ENCODE data around the gene OAS3.

OAS3 gene

DNA sequence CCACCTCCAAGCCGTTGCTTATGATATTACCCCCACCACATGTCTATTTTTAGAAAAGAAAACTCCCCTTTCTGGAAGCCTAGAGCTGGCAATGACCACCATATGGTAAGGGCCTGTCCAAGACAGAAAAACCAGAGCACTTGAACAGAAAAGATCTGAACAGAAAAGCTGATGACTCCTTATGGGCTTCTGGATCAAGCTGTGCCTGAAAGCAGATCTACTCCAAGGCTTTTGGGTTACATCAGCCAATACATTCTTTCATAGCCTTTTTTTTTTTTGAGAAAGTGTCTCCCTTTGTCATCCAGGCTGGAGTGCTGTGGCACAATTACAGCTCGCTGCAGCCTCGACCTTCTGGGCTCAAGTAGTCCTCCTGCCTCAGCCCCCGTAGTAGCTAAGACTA, 23.3 kb downstream of the OAS3 start:
- DNase-seq = no peak

DNA sequence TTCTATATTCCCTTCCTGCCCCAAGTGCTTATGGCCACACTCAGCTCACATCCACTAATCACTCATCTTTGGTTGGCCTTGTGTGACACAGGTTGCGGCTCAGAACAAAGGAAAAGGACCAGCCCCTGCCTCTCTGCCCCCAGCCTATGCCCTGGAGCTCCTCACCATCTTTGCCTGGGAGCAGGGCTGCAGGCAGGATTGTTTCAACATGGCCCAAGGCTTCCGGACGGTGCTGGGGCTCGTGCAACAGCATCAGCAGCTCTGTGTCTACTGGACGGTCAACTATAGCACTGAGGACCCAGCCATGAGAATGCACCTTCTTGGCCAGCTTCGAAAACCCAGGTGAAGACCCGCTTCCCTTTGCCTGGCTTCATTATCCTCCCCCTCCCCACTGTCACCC, 24.3 kb downstream of the OAS3 start:
- no peak for DNase-seq

DNA sequence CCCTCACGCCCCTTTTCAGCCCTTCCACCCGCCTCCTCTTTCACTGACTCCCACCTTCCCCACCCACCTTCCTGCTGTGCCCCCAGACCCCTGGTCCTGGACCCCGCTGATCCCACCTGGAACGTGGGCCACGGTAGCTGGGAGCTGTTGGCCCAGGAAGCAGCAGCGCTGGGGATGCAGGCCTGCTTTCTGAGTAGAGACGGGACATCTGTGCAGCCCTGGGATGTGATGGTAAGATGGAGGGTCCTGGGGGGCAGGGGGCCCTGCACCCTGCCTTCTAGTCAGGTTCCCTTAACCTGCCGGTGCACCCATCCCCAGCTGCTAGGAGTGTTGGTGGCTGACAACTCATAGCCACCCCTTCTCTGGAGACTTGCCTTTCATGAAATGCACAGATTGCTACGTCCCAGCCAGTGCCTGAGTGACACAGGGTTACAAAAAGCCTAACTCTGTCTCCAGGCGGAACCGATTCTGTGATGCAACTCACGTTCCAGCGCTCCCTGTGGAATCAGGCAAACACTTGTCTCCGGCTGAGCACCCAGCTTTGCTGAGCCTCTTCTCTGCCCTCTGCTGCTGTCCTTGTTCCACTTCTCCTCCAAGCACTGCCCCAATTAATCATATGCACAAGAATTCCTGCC, 25.1 kb downstream of the OAS3 start:
- DNase-seq = no peak

DNA sequence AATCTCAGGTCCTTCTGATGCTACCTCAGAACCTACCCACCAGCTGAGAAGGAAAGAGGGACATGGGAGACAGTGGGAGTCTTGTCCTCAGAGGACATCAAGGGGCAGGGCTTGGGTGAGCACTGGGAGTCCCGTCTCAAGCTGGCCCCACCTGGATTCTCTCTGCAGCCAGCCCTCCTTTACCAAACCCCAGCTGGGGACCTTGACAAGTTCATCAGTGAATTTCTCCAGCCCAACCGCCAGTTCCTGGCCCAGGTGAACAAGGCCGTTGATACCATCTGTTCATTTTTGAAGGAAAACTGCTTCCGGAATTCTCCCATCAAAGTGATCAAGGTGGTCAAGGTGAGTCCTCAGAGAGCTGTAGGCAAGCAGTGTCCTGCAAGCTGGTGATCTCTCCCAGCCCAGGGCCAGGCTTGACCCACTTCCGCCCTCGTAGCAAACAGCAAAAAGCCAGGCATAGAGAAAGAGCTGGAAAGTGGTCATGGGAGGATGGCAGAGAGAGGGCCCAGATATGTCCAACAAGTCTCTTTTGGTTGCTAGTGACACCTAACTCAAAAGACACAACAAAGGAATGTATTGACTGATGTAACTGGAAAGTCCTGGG, 25.9 kb downstream of the OAS3 start:
- no peak for DNase-seq

DNA sequence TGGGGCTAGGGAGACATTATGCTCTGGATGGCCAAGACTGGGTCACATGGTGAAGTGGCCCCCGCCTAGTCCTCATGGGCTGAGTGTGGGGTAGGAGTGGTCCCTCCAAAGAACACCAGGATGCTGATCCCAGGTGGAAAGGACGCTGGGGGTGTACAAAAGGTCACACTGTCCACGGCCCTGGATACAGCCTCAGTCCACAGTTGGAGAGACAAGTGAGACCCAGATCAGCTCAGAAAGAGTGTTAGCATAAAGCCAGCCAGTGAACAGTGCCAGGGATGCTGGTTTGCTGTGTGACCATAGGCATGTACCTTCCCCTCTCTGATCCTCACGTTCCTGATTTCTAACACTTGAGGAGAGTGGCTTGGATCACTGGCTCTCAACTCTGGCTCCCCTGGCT, 26.6 kb downstream of the OAS3 start:
- no peak for DNase-seq

DNA sequence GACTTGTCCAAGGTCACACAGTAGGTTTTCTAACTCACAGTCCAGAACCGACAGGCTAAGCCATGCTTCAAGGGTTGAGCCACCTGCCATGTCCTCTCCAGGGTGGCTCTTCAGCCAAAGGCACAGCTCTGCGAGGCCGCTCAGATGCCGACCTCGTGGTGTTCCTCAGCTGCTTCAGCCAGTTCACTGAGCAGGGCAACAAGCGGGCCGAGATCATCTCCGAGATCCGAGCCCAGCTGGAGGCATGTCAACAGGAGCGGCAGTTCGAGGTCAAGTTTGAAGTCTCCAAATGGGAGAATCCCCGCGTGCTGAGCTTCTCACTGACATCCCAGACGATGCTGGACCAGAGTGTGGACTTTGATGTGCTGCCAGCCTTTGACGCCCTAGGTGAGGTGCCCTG, 27.4 kb downstream of the OAS3 start:
- no peak for DNase-seq

DNA sequence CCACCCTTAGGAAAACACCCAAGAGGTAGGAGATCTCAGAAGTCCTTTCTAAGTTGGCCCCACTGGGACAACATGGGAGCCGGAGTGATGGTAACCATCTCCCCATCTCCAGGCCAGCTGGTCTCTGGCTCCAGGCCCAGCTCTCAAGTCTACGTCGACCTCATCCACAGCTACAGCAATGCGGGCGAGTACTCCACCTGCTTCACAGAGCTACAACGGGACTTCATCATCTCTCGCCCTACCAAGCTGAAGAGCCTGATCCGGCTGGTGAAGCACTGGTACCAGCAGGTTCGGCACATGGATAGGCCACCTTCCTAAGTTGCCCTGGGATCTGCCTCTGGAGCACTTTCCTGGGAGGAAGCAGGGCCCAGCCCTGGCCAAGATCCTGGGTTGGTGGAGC, 29.0 kb downstream of the OAS3 start:
- no peak for DNase-seq

DNA sequence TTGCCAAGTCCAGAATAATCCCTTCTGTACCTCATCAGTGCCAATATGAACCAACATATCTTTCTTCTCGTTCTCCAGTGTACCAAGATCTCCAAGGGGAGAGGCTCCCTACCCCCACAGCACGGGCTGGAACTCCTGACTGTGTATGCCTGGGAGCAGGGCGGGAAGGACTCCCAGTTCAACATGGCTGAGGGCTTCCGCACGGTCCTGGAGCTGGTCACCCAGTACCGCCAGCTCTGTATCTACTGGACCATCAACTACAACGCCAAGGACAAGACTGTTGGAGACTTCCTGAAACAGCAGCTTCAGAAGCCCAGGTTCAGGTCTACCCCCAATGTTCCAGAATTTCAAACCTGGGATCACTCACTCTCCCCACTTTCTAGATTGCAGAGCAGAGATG, 29.6 kb downstream of the OAS3 start:
- no peak for DNase-seq

DNA sequence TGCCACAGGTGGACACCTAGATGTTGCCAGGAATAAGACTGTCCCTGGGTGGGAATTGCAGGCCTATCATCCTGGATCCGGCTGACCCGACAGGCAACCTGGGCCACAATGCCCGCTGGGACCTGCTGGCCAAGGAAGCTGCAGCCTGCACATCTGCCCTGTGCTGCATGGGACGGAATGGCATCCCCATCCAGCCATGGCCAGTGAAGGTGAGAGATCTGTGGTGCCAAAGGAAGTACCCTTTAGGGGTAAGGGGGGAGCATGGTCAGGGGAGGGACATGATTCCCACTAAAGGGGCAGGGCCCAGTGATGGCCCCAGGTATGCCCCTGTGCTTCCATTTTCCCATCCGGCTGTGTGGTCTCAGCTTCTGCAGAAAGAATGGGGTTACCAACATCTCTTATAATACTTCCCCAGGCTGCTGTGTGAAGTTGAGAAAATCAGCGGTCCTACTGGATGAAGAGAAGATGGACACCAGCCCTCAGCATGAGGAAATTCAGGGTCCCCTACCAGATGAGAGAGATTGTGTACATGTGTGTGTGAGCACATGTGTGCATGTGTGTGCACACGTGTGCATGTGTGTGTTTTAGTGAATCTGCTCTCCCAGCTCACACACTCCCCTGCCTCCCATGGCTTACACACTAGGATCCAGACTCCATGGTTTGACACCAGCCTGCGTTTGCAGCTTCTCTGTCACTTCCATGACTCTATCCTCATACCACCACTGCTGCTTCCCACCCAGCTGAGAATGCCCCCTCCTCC, 31.5 kb downstream of the OAS3 start:
- no peak for DNase-seq

DNA sequence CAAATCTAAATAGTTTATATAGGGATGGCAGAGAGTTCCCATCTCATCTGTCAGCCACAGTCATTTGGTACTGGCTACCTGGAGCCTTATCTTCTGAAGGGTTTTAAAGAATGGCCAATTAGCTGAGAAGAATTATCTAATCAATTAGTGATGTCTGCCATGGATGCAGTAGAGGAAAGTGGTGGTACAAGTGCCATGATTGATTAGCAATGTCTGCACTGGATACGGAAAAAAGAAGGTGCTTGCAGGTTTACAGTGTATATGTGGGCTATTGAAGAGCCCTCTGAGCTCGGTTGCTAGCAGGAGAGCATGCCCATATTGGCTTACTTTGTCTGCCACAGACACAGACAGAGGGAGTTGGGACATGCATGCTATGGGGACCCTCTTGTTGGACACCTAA, 32.1 kb downstream of the OAS3 start:
- no peak for DNase-seq

DNA sequence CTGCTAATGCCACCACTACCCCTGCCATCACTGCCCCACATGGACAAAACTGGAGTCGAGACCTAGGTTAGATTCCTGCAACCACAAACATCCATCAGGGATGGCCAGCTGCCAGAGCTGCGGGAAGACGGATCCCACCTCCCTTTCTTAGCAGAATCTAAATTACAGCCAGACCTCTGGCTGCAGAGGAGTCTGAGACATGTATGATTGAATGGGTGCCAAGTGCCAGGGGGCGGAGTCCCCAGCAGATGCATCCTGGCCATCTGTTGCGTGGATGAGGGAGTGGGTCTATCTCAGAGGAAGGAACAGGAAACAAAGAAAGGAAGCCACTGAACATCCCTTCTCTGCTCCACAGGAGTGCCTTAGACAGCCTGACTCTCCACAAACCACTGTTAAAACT, 33.0 kb downstream of the OAS3 start:
- no peak for DNase-seq

DNA sequence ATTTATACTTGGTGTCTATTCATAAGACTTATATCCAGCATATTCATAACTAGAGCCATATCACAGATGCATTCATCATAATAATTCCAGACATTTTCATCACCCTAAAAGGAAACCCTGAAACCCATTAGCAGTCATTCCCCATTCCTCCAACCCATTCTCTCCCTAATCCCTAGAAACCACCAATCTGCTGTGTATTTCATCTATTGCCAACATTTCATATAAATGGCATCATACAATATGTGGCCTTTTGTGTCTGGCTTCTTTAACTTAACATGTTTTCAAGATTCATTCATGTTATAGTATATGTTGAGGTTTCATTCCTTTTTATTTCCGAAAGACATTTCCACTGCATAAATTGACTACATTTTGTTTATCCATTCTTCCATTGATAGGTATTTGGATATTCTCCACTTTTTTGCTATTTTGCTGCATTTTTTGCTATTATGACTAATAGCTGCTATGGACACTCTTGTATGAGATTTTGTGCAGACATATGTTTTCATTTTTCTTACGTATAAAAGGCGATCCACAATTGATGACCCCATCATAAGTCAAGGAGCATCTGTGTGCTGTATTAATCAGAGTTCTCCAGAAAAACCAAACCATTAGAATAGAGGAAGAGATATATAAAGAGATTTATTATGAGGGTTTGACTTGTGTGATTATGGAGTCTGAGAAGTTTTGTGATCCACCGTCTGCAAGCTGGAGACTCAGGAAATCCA, 34.9 kb downstream of the OAS3 start:
- no peak for DNase-seq

DNA sequence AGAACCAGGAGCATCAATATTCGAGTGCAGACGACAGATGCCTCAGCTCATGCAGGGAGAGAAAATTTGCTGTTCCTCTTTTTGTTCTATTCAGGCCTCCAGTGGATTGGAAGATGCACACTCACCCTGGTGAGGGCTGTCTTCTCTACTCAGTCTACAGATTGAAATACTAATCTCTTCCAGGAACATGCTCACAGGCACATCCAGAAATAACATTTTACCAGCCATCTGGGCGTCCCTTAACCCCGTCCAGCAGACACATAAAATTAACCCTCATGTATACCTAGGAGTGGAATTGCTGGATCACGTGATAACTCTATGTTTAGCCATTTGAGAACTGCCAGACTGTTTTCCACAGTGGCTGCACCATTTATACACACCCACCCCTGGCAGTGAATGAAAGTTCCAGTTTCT, 35.6 kb downstream of the OAS3 start:
- no peak for DNase-seq

DNA sequence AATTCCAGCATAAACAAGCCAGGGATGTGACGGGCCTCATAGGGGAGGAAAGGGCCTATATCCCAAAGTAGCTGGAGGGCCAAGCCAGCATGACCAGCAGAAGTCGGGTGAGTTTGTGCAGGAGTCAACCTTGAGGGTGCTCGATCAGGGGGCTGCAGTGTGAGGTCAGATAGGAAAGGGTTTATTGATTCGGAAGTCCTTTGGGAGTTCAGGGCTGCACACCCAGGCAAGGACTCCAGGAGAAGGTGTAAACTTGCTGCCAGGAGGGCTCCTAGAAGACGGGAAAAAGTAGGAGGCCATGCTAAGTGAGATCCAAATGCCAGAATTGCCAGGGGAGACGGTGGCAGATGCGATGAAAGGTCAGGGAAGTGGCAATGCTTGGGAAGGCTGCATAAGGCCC, 36.6 kb downstream of the OAS3 start:
- DNase-seq = no peak

DNA sequence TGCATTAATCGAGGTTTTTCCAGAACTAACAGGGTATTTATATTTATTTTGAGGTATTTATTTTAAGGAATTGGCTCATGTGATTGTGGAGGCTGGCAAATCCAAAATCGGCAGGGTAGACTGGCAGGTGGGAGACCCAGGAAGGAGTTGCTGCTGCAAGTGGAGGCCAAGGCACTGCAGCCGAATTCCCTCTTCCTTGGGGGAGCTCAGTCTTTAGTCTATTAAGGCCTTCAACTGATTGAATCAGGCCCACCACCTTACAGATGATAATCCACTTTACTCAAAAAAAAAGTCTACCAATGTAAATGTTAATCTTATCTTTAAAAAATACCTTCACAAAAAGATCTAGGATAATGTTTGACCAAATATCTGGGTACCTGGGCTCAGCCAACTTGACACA, 38.9 kb downstream of the OAS3 start:
- DNase-seq = no peak

DNA sequence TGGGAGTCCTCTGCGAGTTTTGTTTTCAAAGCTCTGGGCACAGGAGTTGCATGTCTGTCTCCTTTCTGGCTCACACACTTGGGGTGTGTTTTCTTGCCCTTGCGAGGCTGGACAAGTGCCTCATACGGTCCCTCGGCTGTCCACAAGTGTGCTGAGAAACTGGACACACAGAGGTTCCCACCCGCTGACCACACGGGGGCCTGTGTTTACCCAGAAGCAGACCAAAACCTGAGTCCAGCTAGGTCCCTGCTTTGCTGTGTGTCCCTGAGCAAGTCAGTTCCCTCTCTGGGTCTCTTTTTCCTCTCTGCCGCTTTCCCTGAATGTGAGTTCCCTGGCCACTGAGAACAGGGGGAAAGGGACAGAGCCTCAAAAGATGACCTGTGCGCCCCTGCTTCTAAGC, 39.4 kb downstream of the OAS3 start:
- DNase-seq = no peak

DNA sequence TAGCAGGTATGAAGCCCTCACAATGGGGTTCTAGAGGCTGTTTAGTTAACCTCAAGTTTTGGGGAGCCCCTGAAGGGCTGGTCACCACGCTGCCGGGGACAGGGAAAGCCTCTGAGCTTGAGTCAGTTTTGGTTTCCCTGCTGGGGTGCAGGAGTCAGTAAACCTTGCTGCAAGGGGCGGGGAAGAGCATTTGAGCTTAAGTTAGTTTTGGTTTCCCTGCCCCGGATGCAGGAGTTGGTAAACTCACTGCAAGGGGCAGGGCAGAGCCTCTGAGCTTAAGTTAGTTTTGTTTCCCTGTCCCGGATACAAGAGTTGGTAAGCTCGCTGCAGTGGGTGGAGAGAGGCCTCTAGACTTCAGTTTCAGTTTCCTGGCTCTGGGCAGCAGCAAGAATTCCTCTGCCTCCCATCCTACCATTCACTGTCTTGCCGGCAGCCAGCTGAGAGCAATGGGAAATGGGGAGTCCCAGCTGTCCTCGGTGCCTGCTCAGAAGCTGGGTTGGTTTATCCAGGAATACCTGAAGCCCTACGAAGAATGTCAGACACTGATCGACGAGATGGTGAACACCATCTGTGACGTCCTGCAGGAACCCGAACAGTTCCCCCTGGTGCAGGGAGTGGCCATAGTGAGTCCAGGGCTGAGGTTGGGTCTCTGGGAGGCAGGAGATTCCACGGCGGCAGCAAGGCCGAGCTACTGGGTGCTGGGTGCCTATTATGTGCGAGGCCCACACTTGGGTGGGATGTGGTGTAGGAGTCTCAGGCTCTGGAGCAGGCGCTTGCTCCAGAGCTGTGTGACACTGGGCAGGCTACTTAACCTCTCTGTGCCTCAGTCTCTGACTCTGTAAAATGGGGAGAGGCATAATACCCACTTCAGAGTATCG, 40.1 kb downstream of the OAS3 start, which contains the start of gene OAS2:
Gene OAS2 (plus strand): TSS at position 357 of the 878 bp plus-strand sequence. CDS start 90 bp downstream, at position 447.
- DNase-seq = peak; percentile 79

DNA sequence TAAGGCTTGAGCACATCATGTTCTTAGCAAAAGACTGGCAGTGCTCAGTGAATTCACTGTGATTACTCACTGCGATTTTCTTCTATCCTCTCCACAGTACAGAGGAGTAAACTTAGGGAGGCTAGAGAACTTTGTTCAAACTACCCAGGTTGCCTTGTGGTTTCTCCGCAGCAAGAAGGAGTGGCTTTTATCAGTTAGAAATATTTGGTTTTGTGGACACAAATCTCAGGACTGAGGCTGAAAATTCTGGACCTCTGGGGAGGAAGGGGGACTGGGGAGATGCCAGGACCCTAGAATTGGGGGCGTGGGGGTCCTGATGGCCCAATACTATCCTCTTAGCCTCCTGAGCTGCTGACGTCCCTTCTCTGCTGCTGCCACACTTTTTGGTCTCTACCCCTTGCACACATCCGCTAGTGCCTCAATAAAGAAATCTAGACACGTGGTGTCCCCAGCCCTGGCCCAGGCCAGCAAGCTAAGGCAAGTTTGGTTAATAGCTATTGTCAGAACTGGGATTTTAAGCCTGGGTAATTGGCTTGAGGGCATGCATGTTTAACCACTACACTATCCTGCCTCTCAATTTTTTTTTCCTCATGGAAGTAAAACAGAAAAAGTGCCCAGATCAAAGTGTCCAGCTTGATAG, 40.9 kb downstream of the OAS3 start:
- peak; percentile 60 for DNase-seq

DNA sequence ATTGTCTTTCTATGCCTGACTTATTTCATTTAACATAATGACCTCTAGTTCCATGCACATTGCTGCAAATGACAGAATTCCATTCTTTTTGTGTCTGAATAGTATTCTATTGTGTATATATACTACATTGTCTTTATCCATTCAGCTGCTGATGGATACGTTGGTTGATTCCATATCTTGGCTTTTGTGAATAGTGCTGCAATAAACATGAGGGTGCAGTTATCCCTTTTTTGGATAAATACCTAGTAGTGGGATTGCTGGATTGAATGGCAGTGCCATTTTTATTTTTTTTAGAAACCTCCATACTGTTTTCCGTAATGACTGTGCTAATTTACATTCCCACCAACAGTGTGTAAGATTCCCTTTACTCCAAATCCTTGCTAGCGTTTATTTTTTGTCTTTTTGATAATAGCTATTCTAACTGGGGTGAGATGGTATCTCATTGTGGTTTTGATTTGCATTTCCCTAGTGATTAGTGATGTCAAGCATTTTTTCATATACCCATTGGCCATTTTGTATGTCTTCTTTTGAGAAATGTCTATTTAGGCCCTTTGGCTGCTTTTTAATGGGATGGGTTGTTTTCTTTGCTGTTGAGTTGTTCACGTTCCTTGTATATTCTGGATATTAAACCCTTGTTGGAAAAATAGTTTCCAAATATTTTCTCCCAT, 42.4 kb downstream of the OAS3 start:
- no peak for DNase-seq

DNA sequence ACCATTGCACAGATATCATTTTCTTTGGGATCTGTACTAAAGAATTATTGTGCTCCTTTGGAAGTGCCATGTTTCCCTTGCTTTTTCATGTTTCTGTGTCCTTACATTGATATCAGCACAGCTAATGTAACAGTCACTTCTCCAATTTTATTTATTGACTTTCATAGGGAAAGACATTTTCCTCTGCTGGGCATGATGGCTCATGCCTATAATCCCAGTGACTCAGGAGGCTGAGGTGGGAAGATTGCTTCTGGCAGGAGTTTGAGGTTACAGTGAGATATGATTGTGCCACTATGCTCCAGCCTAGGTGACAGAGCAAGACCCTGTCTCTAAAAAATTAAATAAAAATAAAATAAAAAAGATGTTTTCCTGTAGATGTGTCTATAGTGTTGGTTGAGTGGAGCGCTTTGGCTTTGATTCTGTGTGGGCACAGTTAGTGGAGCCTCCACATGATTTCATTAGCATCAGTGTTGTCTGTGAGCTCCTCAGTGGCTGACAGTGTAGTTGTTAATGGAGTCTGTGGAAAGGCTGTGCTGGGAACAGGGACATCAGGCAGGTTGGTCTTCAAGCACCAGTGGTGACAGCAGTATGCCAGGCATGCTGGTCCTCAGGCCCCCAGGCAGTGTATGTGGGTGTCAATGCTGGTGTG, 47.5 kb downstream of the OAS3 start:
- no peak for DNase-seq

DNA sequence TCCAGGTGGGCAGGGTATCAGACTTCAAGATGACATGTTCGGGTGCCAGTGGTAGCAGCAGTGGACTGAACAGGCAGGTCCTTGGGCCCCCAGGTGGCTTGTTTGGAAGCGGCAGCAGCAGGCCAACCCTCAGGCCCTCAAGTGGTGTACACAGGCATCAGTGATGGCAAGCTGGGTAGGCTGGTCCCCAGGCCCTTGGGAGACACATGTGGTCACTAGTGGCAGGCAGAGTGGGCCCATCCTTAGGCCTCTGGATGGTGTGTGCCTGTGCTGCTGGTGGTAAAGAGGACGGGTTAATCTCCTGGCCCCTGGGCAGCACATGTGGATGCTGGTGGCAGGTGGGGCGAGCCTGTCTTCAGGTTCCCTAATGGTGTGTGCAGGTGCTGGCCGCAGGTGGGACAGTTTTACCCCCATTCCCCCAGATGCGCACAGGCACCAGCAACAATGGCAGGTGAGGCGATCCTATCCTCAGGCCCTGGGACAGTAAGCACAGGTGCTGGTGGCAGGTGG, 48.1 kb downstream of the OAS3 start:
- no peak for DNase-seq
